SW 1271 (cell line): Measurements from ENCODE around the gene SCAPER.
"Not testable (repeated sequence)": the region's sequence is repeated elsewhere in the genome, so short reads cannot be mapped to it uniquely, and the experiment has no call there.

ENCODE experiments used
- DNase-seq, 2 experiments: peaks; one replicate each; lab custom pipeline; 2025; lab: John Stamatoyannopoulos, UW

SCAPER gene

DNA sequence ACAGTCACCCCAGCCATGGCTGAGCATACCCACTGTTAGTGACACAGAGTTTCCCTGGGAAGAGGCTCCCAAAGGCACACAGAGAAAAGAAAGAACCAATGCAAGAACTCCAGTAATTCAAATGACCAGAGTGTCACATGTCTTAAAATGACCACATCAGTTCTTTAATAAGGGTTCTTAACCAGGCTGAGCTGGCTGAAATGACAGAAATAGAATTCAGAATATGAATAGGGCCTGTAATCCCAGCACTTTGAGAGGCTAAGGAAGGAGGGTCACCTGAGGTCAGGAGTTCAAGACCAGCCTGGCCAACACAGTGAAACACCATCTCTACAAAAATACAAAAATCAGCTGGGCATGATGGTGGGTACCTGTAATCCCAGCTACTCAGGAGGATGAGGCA lies 54.8 kb downstream of the SCAPER start:
- not testable (repeated sequence) for DNase-seq

GRCh38 chr15:76846782-76847181 lies 58.4 kb downstream of the SCAPER start:
- DNase-seq, result no peak

DNA sequence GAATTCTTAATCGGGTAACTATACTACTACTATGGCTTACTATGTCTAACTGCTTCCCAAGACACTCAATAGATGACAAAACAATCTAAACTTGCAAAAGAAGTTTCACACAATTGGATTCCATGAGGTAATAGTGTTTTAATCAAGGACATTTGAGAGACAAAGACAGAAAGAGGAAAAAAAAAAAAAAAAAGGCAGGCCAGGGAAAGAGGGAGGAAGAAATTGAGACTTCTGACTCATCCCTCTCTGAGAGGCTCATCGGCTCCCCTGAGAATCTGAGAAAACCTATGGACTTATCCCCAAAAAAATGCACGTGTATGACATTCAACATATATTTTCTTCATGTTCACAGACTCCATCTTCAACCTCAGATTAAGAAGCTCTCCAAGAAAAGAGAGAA lies 61.0 kb downstream of the SCAPER start:
- DNase-seq, result no peak

DNA sequence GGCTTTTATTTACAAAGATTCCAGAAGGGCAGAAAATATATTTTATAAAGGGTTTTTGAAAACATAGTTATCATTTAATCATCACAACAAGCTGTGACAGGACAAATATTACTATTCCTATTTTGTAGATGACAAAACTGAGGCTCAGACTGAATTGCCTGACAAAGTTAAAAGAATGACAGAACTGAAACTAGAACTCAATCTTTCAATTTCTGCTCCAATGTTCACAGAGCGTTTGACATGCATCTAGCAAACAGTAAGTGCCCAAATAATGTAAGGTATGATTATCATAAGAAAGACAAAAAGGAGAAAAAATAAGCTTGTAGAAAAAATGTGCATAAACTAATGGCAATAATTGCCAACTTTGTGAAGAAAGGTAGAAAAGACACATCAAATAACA lies 61.9 kb downstream of the SCAPER start:
- no peak for DNase-seq

GRCh38 chr15:76840830-76841460 lies 64.2 kb downstream of the SCAPER start:
- DNase-seq, result peak in 1 of 2 experiments; percentile 49

GRCh38 chr15:76839173-76839572 lies 66.0 kb downstream of the SCAPER start:
- DNase-seq, result no peak

DNA sequence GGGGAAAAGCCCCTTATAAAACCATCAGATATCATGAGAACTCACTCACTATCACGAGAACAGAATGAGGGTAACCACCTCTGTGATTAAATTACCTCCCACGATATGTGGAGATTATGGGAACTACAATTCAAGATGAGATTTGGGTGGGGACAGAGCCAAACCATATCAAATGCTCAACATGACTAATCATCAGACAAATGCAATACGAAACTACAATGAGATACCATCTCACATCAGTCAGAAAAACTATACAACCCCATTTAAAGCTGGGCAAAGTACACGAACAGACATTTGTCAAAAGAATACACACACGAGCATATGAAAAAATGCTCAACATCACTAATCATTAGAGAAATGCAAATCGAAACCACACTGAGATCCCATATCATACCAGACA lies 67.7 kb downstream of the SCAPER start:
- DNase-seq, result no peak

DNA sequence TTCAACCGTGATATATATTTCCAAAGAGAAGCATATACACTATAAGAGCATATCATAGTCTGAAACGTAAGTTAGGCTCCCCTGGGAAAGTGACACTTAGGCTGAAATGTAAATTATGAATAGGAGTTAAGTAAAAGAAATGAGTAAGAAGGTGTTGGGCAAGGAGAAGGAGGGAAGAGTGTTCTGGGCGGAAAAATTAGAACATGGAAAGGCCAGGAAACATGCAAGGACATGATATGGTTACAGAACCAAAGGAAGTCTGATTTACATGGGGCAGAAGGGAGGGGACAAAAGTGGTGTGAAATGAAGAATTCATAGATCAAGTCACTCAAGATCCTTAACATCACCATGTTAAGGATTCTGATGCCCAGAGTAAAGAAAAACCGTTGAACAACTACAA lies 75.2 kb downstream of the SCAPER start:
- no peak for DNase-seq

- no peak for DNase-seq
Measured at GRCh38 chr15:76823890-76824289, 81.2 kb downstream of the SCAPER start.

GRCh38 chr15:76823303-76823702 lies 81.8 kb downstream of the SCAPER start:
- DNase-seq, result no peak

- DNase-seq, result not testable (repeated sequence)
Measured at GRCh38 chr15:76818926-76819325, 86.2 kb downstream of the SCAPER start.

DNA sequence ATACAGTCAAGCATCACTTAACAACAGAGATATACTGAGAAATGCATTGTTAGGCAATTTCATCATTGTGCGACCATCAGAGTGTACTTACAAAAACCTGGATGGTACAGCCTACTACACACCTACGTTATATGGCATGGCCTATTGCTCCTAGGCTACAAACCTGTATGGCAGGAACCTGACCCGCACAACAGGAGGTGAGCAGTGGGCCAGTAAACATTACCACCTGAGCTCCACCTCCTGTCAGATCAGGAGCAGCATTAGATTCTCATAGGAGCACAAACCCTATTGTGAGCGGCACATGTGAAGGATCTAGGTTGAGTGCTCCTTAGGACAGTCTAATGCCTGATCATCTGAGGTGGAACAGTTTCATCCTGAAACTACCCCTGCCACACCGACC lies 89.7 kb downstream of the SCAPER start:
- no peak for DNase-seq

DNA sequence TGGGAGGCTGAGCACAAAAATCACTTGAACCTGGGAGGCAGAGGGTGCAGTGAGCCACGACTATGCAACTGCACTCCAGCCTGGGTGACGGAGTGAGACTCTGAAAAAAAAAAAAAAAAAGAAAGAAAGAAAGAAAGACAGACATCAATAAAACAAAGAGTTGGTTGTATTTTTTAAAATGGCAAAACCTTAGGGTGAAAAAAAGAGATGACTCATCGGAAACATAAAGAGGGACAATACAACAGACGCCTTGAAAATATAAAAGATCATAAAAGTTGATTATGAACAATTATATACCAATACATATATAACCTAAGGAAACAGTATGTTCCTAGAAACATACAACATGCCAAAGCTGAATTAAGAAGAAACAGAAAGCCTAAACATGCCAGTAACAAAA lies 92.8 kb downstream of the SCAPER start:
- DNase-seq, result no peak

DNA sequence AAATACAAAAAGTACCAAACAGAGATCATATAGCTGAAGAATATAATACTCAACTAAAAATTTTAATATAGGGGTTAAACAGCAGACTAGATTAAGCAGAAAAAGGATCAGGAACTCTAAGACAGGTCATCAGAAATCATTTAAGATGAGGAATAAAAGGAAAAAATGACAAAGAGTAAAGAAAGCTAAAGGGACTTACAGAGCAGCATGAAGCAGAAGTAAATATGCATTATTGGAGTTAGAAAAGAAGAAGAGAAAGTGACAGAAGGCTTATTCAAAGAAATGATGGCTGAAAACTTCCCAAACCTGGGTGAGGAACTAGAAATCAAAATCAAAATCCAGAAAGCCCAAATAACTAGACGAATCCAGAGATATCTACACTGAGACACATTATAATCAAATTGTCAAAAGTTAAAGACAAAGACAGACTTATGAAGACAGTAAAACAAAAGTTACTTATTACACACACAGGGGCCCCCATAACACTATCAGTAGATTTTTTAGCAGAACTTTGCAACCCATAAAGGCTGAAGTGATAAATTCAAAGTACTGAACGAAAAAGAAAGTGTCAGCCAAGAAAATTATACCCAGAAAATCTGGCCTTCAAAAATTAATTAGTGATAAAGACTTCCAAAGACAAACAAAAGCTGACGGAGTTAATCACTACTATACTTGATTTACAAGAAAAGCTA lies 95.6 kb downstream of the SCAPER start:
- DNase-seq, result no peak

DNA sequence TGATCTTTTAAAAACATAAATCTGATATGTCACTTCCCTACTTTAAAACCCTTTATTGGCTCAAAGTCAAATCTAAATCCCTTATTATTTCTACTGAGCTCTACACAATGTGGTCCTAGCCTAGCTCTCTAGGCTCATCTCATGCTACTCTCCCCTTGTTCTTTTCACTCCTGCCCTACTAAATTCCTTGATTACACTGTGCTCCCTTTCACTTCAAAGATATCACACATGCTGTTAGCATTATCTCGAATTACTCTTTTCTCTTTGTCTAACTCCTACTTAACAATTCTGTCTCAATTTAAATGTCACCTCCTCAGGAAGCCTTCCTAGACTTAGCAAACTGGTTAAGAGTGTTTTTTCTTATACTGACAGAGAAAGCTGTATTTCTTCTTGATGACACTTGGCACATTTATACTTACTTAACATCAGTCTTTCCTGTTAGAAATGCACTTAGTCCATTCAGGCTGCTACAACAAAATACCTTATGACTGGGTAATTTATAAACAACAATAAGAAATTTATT lies 102.0 kb downstream of the SCAPER start:
- DNase-seq, result no peak

GRCh38 chr15:76802411-76802810 lies 102.7 kb downstream of the SCAPER start:
- no peak for DNase-seq

GRCh38 chr15:76799760-76800159 lies 105.4 kb downstream of the SCAPER start:
- DNase-seq, result no peak

DNA sequence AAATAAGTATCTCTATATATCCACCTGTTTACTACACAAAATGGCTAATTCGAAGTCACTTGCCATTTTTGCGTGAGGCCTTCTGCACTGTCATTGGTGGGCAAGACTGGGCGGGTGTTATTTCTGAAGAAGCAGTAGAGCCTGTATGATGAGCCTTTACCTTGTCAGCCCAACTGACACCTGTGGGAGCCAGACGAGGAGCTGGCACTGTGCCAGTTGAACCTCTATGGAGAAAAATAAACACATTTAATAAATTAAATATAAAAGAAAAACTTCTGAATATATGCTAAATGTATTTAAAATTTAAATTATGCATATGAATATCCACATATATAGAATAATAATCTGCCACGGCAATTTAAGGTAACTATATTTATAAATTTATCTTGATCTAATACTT lies 109.9 kb downstream of the SCAPER start:
- DNase-seq, result no peak

GRCh38 chr15:76793162-76793561 lies 112.0 kb downstream of the SCAPER start:
- no peak for DNase-seq

DNA sequence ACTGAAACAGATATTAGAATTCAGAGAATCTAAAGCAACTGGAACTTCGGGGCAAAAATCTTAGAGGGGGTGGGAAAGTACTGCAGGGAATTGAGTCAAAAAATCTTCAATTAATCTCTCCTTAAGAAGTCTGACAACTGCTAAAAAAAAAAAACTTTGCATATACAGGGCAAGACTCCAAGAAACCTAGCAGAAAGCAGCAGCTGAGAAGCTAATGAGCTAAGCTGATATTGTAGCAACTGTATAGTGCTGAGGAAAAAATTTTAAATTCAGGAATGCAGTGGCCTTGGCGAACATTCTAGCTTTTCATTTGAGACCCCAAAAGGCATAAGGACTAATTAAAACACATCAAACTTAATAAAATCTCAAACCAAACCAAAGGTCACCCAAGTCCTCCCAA lies 113.6 kb downstream of the SCAPER start:
- DNase-seq, result no peak

DNA sequence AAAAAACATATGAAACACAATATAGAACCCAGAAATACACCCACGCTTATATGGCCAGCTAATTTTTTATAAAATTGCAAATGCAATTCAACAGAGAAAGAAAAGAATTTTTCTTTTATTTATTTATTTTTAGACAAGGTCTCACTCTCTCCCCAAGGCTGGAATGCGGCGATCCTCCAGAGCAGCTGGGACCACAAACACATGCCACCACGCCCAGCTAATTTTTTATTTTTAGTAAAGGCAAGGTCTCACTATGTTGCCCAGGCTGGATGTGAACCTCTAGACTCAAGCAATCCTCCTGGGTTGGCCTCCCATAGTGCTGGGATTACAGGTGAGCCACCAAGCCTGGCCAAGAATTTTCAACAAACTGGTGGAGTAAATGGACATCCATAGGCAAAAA lies 117.9 kb downstream of the SCAPER start:
- DNase-seq, result no peak

GRCh38 chr15:76776969-76777368 lies 128.2 kb downstream of the SCAPER start:
- DNase-seq, result no peak

DNA sequence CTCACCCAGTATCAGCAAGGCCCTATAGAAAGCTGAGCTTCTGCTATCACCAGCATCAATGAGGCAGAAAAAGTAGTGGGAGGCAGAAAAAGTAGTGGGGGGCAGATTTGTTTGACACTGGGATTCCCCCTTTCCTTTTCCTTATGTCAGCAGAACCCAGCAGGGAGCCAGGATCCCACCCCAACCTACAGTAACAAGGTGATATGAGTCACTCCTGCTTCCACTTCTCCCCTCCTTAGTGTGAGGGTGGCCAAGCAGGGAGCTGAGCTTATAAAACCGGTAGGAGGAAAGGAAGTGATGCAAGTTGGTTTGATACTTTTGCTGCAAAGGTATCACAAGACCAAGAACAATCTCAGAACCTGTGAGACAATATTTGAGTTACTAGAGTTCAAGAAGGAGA lies 128.7 kb downstream of the SCAPER start:
- DNase-seq, result no peak

DNA sequence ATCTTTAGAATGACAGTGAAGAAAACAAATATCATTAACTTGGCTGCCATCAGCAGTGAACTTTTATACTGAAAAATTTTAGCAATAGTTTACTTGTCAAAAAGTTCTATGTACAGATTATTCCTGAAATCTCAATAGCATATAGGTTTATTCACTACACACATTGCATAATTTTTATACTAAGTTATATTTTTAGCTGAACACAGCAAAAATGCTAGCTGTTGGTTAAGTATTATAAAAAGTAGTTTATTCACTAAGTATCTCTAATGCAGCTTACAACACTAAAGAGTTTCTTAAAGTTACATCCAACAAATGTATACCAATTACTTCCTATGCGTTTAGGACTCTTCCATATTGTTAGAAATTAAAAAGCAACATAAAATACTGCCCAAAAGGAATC lies 131.9 kb downstream of the SCAPER start:
- DNase-seq, result no peak
